ENCODE results near the gene FNTB. TPM values are rescaled to one million over a fixed set of nuclear protein-coding genes. Genes with fewer than 3 reads are reported as not detected.

The FNTB gene
- total RNA-seq, 1 experiment from 2014 or later: 5.1 TPM

- H3K36me3 ChIP-seq: no peaks in the 10 kb centered on the region
- no peak for DNase-seq
- no peaks in the 10 kb centered on the region for H3K27me3 ChIP-seq
- H3K4me3 ChIP-seq: no peak overlapping the region
- H3K9me3 ChIP-seq: no peaks in the 10 kb centered on the region
Observed at GRCh38 chr14:64950889-64951288, 35.8 kb upstream of the FNTB start.

- H3K36me3 ChIP-seq: no peaks in the 10 kb centered on the region
- no peak for DNase-seq
Observed at GRCh38 chr14:64951291-64951690, 35.4 kb upstream of the FNTB start.

GRCh38 chr14:64951724-64952123 is 35.0 kb upstream of the FNTB start:
- no peak for DNase-seq
- no peaks in the 10 kb centered on the region for H3K9me3 ChIP-seq

More at GRCh38 chr14:64951291-64951690, 35.4 kb upstream of the FNTB start:
- no peaks in the 10 kb centered on the region for H3K9me3 ChIP-seq
- no peaks in the 10 kb centered on the region for H3K27me3 ChIP-seq
- H3K4me3 ChIP-seq: no peak overlapping the region

GRCh38 chr14:64952598-64953309 is 33.9 kb upstream of the FNTB start:
- no peaks in the 10 kb centered on the region for H3K36me3 ChIP-seq
- no peaks in the 10 kb centered on the region for H3K27me3 ChIP-seq
- DNase-seq: no peak
- no peak overlapping the region for H3K4me3 ChIP-seq
- no peaks in the 10 kb centered on the region for H3K9me3 ChIP-seq

More at GRCh38 chr14:64951724-64952123, 35.0 kb upstream of the FNTB start:
- no peak overlapping the region for H3K4me3 ChIP-seq
- H3K27me3 ChIP-seq: no peaks in the 10 kb centered on the region
- H3K36me3 ChIP-seq: no peaks in the 10 kb centered on the region

GRCh38 chr14:64953310-64953654 is 33.4 kb upstream of the FNTB start:
- Histone ChIP-seq H3K36me3 (no peaks in the 10 kb centered on the region), H3K9me3 (no peaks in the 10 kb centered on the region), H3K4me3 (no peak overlapping the region), H3K27me3 (no peaks in the 10 kb centered on the region)
- DNase-seq: no peak

- H3K9me3 ChIP-seq: no peaks in the 10 kb centered on the region
- DNase-seq: no peak
- no peaks in the 10 kb centered on the region for H3K27me3 ChIP-seq
- no peak overlapping the region for H3K4me3 ChIP-seq
- no peaks in the 10 kb centered on the region for H3K36me3 ChIP-seq
Observed at GRCh38 chr14:64953661-64954060, 33.0 kb upstream of the FNTB start.

- no peak for DNase-seq
- H3K4me3 ChIP-seq: no peak overlapping the region
- no peaks in the 10 kb centered on the region for H3K27me3 ChIP-seq
- no peaks in the 10 kb centered on the region for H3K36me3 ChIP-seq
- H3K9me3 ChIP-seq: no peaks in the 10 kb centered on the region
Observed at GRCh38 chr14:64954491-64955240, 32.0 kb upstream of the FNTB start.

- DNase-seq: no peak
- no peaks in the 10 kb centered on the region for H3K36me3 ChIP-seq
- no peak overlapping the region for H3K4me3 ChIP-seq
- H3K27me3 ChIP-seq: no peaks in the 10 kb centered on the region
- H3K9me3 ChIP-seq: no peaks in the 10 kb centered on the region
Observed at GRCh38 chr14:64955297-64955696, 31.4 kb upstream of the FNTB start.

- H3K27me3 ChIP-seq: no peaks in the 10 kb centered on the region
- no peak for DNase-seq
- H3K9me3 ChIP-seq: no peaks in the 10 kb centered on the region
- H3K36me3 ChIP-seq: no peaks in the 10 kb centered on the region
- no peak overlapping the region for H3K4me3 ChIP-seq
Observed at GRCh38 chr14:64956697-64957406, 29.8 kb upstream of the FNTB start.

GRCh38 chr14:64958201-64958600 is 28.5 kb upstream of the FNTB start:
- Histone ChIP-seq H3K9me3 (no peaks in the 10 kb centered on the region), H3K27me3 (no peaks in the 10 kb centered on the region), H3K36me3 (no peaks in the 10 kb centered on the region)

GRCh38 chr14:64958743-64959142 is 28.0 kb upstream of the FNTB start:
- Histone ChIP-seq H3K27me3 (no peaks in the 10 kb centered on the region), H3K9me3 (no peaks in the 10 kb centered on the region), H3K4me3 (no peak overlapping the region), H3K36me3 (no peaks in the 10 kb centered on the region)
- DNase-seq: no peak

More at GRCh38 chr14:64958201-64958600, 28.5 kb upstream of the FNTB start:
- no peak overlapping the region for H3K4me3 ChIP-seq
- no peak for DNase-seq

- Histone ChIP-seq H3K27me3 (no peaks in the 10 kb centered on the region), H3K36me3 (no peaks in the 10 kb centered on the region), H3K4me3 (no peak overlapping the region), H3K9me3 (no peaks in the 10 kb centered on the region)
- DNase-seq: no peak
Observed at GRCh38 chr14:64960762-64961276, 25.9 kb upstream of the FNTB start.

- H3K27me3 ChIP-seq: no peaks in the 10 kb centered on the region
- DNase-seq: no peak
- no peak overlapping the region for H3K4me3 ChIP-seq
- no peaks in the 10 kb centered on the region for H3K9me3 ChIP-seq
- H3K36me3 ChIP-seq: no peaks in the 10 kb centered on the region
Observed at GRCh38 chr14:64963611-64964010, 23.1 kb upstream of the FNTB start.

- Histone ChIP-seq H3K27me3 (no peaks in the 10 kb centered on the region), H3K4me3 (no peak overlapping the region), H3K9me3 (no peaks in the 10 kb centered on the region), H3K36me3 (no peaks in the 10 kb centered on the region)
- DNase-seq: no peak
Observed at GRCh38 chr14:64965356-64966000, 21.2 kb upstream of the FNTB start.

GRCh38 chr14:64966976-64967375 is 19.7 kb upstream of the FNTB start:
- H3K9me3 ChIP-seq: no peaks in the 10 kb centered on the region
- no peaks in the 10 kb centered on the region for H3K27me3 ChIP-seq
- DNase-seq: no peak
- no peaks in the 10 kb centered on the region for H3K36me3 ChIP-seq
- no peak overlapping the region for H3K4me3 ChIP-seq

GRCh38 chr14:64968167-64968566 is 18.5 kb upstream of the FNTB start:
- Histone ChIP-seq H3K36me3 (no peaks in the 10 kb centered on the region), H3K4me3 (no peak overlapping the region), H3K27me3 (no peaks in the 10 kb centered on the region), H3K9me3 (no peaks in the 10 kb centered on the region)
- no peak for DNase-seq

GRCh38 chr14:64968651-64969050 is 18.0 kb upstream of the FNTB start:
- no peaks in the 10 kb centered on the region for H3K27me3 ChIP-seq
- no peaks in the 10 kb centered on the region for H3K36me3 ChIP-seq
- H3K9me3 ChIP-seq: no peaks in the 10 kb centered on the region
- no peak for DNase-seq
- no peak overlapping the region for H3K4me3 ChIP-seq

Data from MG63 (cell line).